ENCODE data around the gene CFAP119. TPM values are rescaled to one million over a fixed set of nuclear protein-coding genes. Genes with fewer than 3 reads are reported as not detected.

Gene CFAP119
- total and polyA plus RNA-seq, 2 donors (not counting 3 experiments of a cell fraction or from before 2014, with no cell fraction given) = 6.5 to 9.5 TPM

- dilution Hi-C loops (cut with MboI; ENCODE audit: extremely low pct_ligation_motif_present, low sequenced_read_pairs) = no loop called here
- Histone ChIP-seq H3K9me1 (replicated peaks; ENCODE audit: control insufficient read depth, extremely low read depth, insufficient read depth, low read length) (no peaks in the 10 kb centered on the region), H3K27ac (ENCODE audit: insufficient read depth, low read depth, low read length) (no peak overlapping the region), H3K4me1 (ENCODE audit: control insufficient read depth, extremely low read depth, insufficient read depth, low read length) (peaks cover 8% of the 10 kb centered on the region), H3K9me3 (replicated peaks; ENCODE audit: control insufficient read depth, insufficient read depth, low read length) (no peaks in the 10 kb centered on the region), H3K36me3 (ENCODE audit: control insufficient read depth in 2 of 2, extremely low read depth in 1 of 2, insufficient read depth in 2 of 2, low read length in 2 of 2) (peaks cover 8 to 37% of the 10 kb centered on the region in 2 experiments), H4K20me1 (replicated peaks; ENCODE audit: control insufficient read depth, extremely low read depth, insufficient read depth, low read length) (no peaks in the 10 kb centered on the region), H2AFZ (ENCODE audit: low read depth, low read length) (no peak overlapping the region), H3K4me2 (ENCODE audit: insufficient read depth, low read length) (no peak overlapping the region), H3K27me3 (ENCODE audit: control insufficient read depth in 2 of 2, insufficient read depth in 2 of 2, low read length in 2 of 2) (no peaks in the 10 kb centered on the region), H3K4me3 (replicated peaks in 1 of 3; ENCODE audit: insufficient read depth in 1 of 3, low read depth in 1 of 3, low read length in 3 of 3) (no peak overlapping the region), H3K9ac (replicated peaks; ENCODE audit: extremely low read depth, insufficient read depth, low read length) (no peak overlapping the region), H3K79me2 (ENCODE audit: control insufficient read depth, insufficient read depth, low read length) (no peaks in the 10 kb centered on the region)
- DNase-seq (ENCODE audit: low read depth, low spot score) (no peak), FAIRE-seq (no peak)
- no TSS peak for BruUV-seq (replicated peaks)
- TF ChIP-seq POLR2A (IDR thresholded peaks at IDR 0.05; ENCODE audit: low read depth, low read length) = no peak
- TF ChIP-seq FOS (IDR thresholded peaks at IDR 0.05; ENCODE audit: borderline replicate concordance, insufficient read depth, low read length) = no peak
- no peak for TF ChIP-seq POLR2AphosphoS5 (IDR thresholded peaks at IDR 0.05; ENCODE audit: insufficient read depth, low read depth, low read length)
- no peak for TF ChIP-seq MAX (IDR thresholded peaks at IDR 0.05; ENCODE audit: insufficient read depth, insufficient read length)
- no peak for TF ChIP-seq MYC (IDR thresholded peaks at IDR 0.05; ENCODE audit: low read depth, low read length)
- TF ChIP-seq EZH2 (IDR thresholded peaks at IDR 0.05; ENCODE audit: borderline replicate concordance, low read depth, low read length, severe bottlenecking) = no peak
- ChIA-PET CTCF (no interaction called here), POLR2A (no interaction called here)
- intact Hi-C loops (cut with micrococcal nuclease) = no loop called here
Observed at GRCh38 chr16:30773826-30774225, 12.0 kb upstream of the CFAP119 start.

GRCh38 chr16:30771726-30772125 is 9.9 kb upstream of the CFAP119 start:
- no peak for TF ChIP-seq MAX (IDR thresholded peaks at IDR 0.05; ENCODE audit: insufficient read depth, insufficient read length)
- TF ChIP-seq FOS (IDR thresholded peaks at IDR 0.05; ENCODE audit: borderline replicate concordance, insufficient read depth, low read length) = no peak
- no peak for TF ChIP-seq MYC (IDR thresholded peaks at IDR 0.05; ENCODE audit: low read depth, low read length)
- TF ChIP-seq POLR2A (IDR thresholded peaks at IDR 0.05; ENCODE audit: low read depth, low read length) = no peak
- no peak for TF ChIP-seq EZH2 (IDR thresholded peaks at IDR 0.05; ENCODE audit: borderline replicate concordance, low read depth, low read length, severe bottlenecking)
- TF ChIP-seq POLR2AphosphoS5 (IDR thresholded peaks at IDR 0.05; ENCODE audit: insufficient read depth, low read depth, low read length) = no peak
- TF ChIP-seq JUN (IDR thresholded peaks at IDR 0.05; ENCODE audit: borderline replicate concordance, insufficient read depth, insufficient read length, low read depth) = no peak
- no peak for TF ChIP-seq GATA2 (IDR thresholded peaks at IDR 0.05; ENCODE audit: insufficient read depth, insufficient read length, low read depth, low read length)
- no peak for TF ChIP-seq CTCF (IDR thresholded peaks at IDR 0.05; ENCODE audit: extremely low read depth in 1 of 2, insufficient read depth in 1 of 2, low read depth in 1 of 2, low read length in 2 of 2)
- no peak overlapping the region for H3K9ac ChIP-seq (replicated peaks; ENCODE audit: extremely low read depth, insufficient read depth, low read length)
- BruUV-seq (replicated peaks) = no TSS peak
- H2AFZ ChIP-seq (ENCODE audit: low read depth, low read length) = no peak overlapping the region
- POLR2A ChIA-PET = no interaction called here
- H3K36me3 ChIP-seq (ENCODE audit: control insufficient read depth in 2 of 2, extremely low read depth in 1 of 2, insufficient read depth in 2 of 2, low read length in 2 of 2) = peaks cover 13 to 52% of the 10 kb centered on the region in 2 experiments
- peaks cover 8% of the 10 kb centered on the region for H3K4me1 ChIP-seq (ENCODE audit: control insufficient read depth, extremely low read depth, insufficient read depth, low read length)
- dilution Hi-C loops (cut with MboI; ENCODE audit: extremely low pct_ligation_motif_present, low sequenced_read_pairs) (no loop called here), intact Hi-C loops (cut with micrococcal nuclease) (no loop called here)
- H3K9me1 ChIP-seq (replicated peaks; ENCODE audit: control insufficient read depth, extremely low read depth, insufficient read depth, low read length) = no peaks in the 10 kb centered on the region
- H3K79me2 ChIP-seq (ENCODE audit: control insufficient read depth, insufficient read depth, low read length) = no peaks in the 10 kb centered on the region
- CTCF ChIA-PET = interaction anchor here (1.0 to 1.4 kb wide), 3 partner anchors 9 to 151 kb away, joined by 3 read pairs; no protein-coding TSS in a partner anchor
- H3K27ac ChIP-seq (ENCODE audit: insufficient read depth, low read depth, low read length) = no peak overlapping the region
- FAIRE-seq = no peak
- DNase-seq (ENCODE audit: low read depth, low spot score) = no peak
- no peaks in the 10 kb centered on the region for H3K9me3 ChIP-seq (replicated peaks; ENCODE audit: control insufficient read depth, insufficient read depth, low read length)
- H3K4me3 ChIP-seq (replicated peaks in 1 of 3; ENCODE audit: insufficient read depth in 1 of 3, low read depth in 1 of 3, low read length in 3 of 3) = no peak overlapping the region
- H3K27me3 ChIP-seq (ENCODE audit: control insufficient read depth in 2 of 2, insufficient read depth in 2 of 2, low read length in 2 of 2) = no peaks in the 10 kb centered on the region
- no peak overlapping the region for H3K4me2 ChIP-seq (ENCODE audit: insufficient read depth, low read length)
- H4K20me1 ChIP-seq (replicated peaks; ENCODE audit: control insufficient read depth, extremely low read depth, insufficient read depth, low read length) = no peaks in the 10 kb centered on the region

Measured in endothelial cell of umbilical vein (primary cell).